Heart left ventricle (tissue), 16 donors: ENCODE data around the gene PPRC1. TPM values are rescaled to one million over a fixed set of nuclear protein-coding genes. Genes with fewer than 3 reads are reported as not detected.

Source experiments
- ATAC-seq, 4 donors: fragments of 200-7000 bp; cut with Tn5 transposase; one replicate each; pipeline ENCODE4 v1.9.1; 2020 to 2022; ENCODE audit warnings: moderate library complexity in 4 of 4, mild to moderate bottlenecking in 3 of 4, moderate number of reproducible peaks in 1 of 4
- DNase-seq, 5 donors: peaks; one replicate each; pipeline ENCODE4 v3.0.0-alpha.2; 2020
- H3K27ac ChIP-seq, 12 donors: fragments of 200-600 bp; sonication (generic) in 4 of 12; one replicate each; pipeline versions ENCODE4 v1.5.0 to v1.8.0; 2016 to 2022; ENCODE audit warnings: mild to moderate bottlenecking in 2 of 12
- H3K27me3 ChIP-seq, 9 donors: fragments of 200-600 bp; sonication (generic) in 2 of 9; one replicate each; pipeline versions ENCODE4 v1.5.1 to v1.8.0; 2016 to 2022; ENCODE audit warnings: mild to moderate bottlenecking in 3 of 9
- H3K36me3 ChIP-seq, 9 donors: fragments of 200-600 bp; sonication (generic) in 2 of 9; one replicate each; pipeline versions ENCODE4 v1.5.0 to v1.8.0; 2018 to 2022; ENCODE audit warnings: mild to moderate bottlenecking in 2 of 9
- H3K4me1 ChIP-seq, 12 donors: fragments of 200-600 bp; sonication (generic) in 4 of 12; one replicate each; pipeline versions ENCODE4 v1.5.0 to v1.8.0; 2016 to 2022; ENCODE audit warnings: mild to moderate bottlenecking in 3 of 12
- H3K4me3 ChIP-seq, 12 donors: fragments of 200-600 bp; sonication (generic) in 4 of 12; one replicate each; pipeline versions ENCODE4 v1.5.0 to v1.8.0; 2017 to 2022; ENCODE audit warnings: mild to moderate bottlenecking in 9 of 12, moderate library complexity in 4 of 12
- H3K9me3 ChIP-seq, 12 donors: fragments of 200-600 bp; sonication (generic) in 4 of 12; one replicate each; pipeline versions ENCODE4 v1.5.0 to v1.8.0; 2016 to 2022; ENCODE audit warnings: mild to moderate bottlenecking in 1 of 12
- POLR2A ChIP-seq, 2 donors: fragments of 450-650 bp; IDR thresholded peaks; one replicate each; pipeline ENCODE4 v1.6.1; 2017; ENCODE audit warnings: antibody characterized with exemption in 2 of 2, mild to moderate bottlenecking in 2 of 2, moderate library complexity in 2 of 2
- WGBS, 4 donors: extraction: QIAGEN DNeasy Blood & Tissue Kit in 2 of 4; methylation state at CpG; one replicate each; pipeline versions ENCODE4 v1.1.5 to v1.1.7; 2013 to 2018; 5-methylcytosine and 5-hydroxymethylcytosine counted together
- intact Hi-C, 10 donors: fragments of 100-400 bp; cut with DNase I; formaldehyde crosslinking; loops; one replicate each; pipeline versions ENCODE4 v1.11.1 to v1.14.2; 2022
- long read RNA-seq, 3 donors: library from polyadenylated mRNA; unstranded; transcript quantifications; one replicate each; pipeline ENCODE4 v2.0.0, GENCODE V29; 2020 to 2021
- polyA plus RNA-seq, 2 donors: library from polyadenylated mRNA; stranded (reverse); fragments of 200-250 nt; gene quantifications; one replicate each; pipeline ENCODE4 v1.2.3, GENCODE V29; 2013
- total RNA-seq, 9 donors: library from RNA; depleted of rRNA in 2 of 9; stranded (reverse); fragments of >200 nt in 2 of 9; fragmentation: NEBNext Ultra II Directional in 3 of 9; extraction: Animal tissue kit (Norgen Biotek cat#: 25700) in 3 of 9; gene quantifications; one replicate each; pipeline versions ENCODE4 v1.1.0 to v1.2.4, GENCODE V29; 2016 to 2023
- TF ChIP-seq, protein P1 (sequence below), 12 donors: fragments of 200-600 bp; sonication (generic) in 4 of 12; IDR thresholded peaks; one replicate each; pipeline versions ENCODE4 v1.5.0 to v1.8.0; 2018 to 2022; ENCODE audit warnings: antibody characterized with exemption in 12 of 12, mild to moderate bottlenecking in 5 of 12
- donor health status: ischemic (EF 13 %, LVEDD 7.1; RV severe dilation, severe dysfunction).
- donor health status: healthy with polysubstance abuse.
- donor health status: DM: no; HTN: yes; CAD: no.
- donor health status: DM: no; HTN: no; CAD: no.
- donor health status: ischemic (EF 25% LVEDD 6.9; RV normal size, moderate dysfunction).
- donor health status: ischemic (EF 25% LVEDD 5.7; RV mildly dilated, moderate dysfunction).
- donor health status: healthy.
- donor health status: DM: yes; HTN: yes; CAD: no.
- donor health status: ischemic (EF 35%, LVEDD 5.7; RV mildly dilated, moderate dysfunction).
- donor health status: nonischemic (EF 11% LVEDD 7.7; RV severe dilation, severe dysfunction).
- donor health status: DM: yes; HTN: yes; CAD: no.
- donor health status: PGD.
- donor health status: ischemic (EF 29% LVEDD 5.4; RV normal size, mild dysfunction).
- donor health status: nonischemic (EF 23%, LVEDD 6.1; RV moderate dilation, normal function).

PPRC1 gene, protein sequence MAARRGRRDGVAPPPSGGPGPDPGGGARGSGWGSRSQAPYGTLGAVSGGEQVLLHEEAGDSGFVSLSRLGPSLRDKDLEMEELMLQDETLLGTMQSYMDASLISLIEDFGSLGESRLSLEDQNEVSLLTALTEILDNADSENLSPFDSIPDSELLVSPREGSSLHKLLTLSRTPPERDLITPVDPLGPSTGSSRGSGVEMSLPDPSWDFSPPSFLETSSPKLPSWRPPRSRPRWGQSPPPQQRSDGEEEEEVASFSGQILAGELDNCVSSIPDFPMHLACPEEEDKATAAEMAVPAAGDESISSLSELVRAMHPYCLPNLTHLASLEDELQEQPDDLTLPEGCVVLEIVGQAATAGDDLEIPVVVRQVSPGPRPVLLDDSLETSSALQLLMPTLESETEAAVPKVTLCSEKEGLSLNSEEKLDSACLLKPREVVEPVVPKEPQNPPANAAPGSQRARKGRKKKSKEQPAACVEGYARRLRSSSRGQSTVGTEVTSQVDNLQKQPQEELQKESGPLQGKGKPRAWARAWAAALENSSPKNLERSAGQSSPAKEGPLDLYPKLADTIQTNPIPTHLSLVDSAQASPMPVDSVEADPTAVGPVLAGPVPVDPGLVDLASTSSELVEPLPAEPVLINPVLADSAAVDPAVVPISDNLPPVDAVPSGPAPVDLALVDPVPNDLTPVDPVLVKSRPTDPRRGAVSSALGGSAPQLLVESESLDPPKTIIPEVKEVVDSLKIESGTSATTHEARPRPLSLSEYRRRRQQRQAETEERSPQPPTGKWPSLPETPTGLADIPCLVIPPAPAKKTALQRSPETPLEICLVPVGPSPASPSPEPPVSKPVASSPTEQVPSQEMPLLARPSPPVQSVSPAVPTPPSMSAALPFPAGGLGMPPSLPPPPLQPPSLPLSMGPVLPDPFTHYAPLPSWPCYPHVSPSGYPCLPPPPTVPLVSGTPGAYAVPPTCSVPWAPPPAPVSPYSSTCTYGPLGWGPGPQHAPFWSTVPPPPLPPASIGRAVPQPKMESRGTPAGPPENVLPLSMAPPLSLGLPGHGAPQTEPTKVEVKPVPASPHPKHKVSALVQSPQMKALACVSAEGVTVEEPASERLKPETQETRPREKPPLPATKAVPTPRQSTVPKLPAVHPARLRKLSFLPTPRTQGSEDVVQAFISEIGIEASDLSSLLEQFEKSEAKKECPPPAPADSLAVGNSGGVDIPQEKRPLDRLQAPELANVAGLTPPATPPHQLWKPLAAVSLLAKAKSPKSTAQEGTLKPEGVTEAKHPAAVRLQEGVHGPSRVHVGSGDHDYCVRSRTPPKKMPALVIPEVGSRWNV (N-terminal part only)
- total RNA-seq = 10 to 100 TPM in 8 of 9 donors, 1 to 10 TPM in 1; 10.0 to 21.5 (median 14.9) TPM
- 10 to 100 TPM; 10.7 to 17.9 TPM for polyA plus RNA-seq
- long read RNA-seq, donor 1, partial matches to known transcripts = 2 of 3 reads
- long read RNA-seq, donor 1, other reads (novel, unspliced or antisense) = 1 of 3 reads
- long read RNA-seq, donor 2, full-length matches to known transcripts = 3 of 12 reads
- long read RNA-seq, donor 2, partial matches to known transcripts = 7 of 12 reads
- long read RNA-seq, donor 2, other reads (novel, unspliced or antisense) = 2 of 12 reads
- long read RNA-seq, donor 3, partial matches to known transcripts = 5 of 7 reads
- long read RNA-seq, donor 3, other reads (novel, unspliced or antisense) = 0 of 7 reads

DNA sequence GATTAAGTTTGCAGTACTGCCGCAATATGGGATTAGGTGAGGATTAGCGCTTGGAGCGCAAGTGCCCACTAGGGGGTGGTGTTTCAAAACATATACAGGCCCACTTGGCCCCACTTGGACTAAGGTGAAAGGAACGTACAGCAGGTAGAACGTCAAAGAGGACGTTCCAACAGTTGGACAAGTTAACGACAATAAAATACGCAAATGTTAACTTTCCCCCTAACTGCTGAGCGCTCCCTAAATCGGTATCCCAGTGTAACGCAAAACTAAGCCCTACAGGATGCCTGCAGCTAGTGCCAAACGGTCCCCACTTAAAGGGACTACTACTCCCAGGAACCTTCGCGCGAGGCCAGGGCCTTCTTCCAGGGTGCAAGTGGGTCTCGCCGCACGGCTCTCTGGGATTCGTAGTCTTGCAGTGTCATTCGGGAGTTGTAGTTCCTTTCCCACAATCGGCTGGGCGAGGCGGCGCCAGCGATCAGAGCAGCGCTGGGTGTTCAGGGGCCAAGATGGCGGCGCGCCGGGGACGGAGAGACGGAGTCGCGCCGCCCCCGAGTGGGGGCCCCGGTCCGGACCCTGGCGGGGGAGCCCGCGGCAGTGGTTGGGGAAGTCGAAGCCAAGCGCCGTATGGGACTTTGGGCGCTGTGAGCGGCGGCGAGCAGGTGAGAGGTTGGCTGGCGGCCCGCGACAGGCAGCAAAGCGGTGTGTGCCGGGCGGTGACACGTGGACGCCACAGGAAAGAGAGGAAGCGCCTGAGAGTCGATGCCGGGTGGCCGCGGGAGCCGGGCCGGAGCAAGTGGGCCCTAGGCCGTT, at the start of gene PPRC1:
Gene PPRC1 (plus strand): TSS at position 478 of the 810 bp plus-strand sequence. CDS start 29 bp downstream, at position 507.
- TF ChIP-seq, protein P1, sequence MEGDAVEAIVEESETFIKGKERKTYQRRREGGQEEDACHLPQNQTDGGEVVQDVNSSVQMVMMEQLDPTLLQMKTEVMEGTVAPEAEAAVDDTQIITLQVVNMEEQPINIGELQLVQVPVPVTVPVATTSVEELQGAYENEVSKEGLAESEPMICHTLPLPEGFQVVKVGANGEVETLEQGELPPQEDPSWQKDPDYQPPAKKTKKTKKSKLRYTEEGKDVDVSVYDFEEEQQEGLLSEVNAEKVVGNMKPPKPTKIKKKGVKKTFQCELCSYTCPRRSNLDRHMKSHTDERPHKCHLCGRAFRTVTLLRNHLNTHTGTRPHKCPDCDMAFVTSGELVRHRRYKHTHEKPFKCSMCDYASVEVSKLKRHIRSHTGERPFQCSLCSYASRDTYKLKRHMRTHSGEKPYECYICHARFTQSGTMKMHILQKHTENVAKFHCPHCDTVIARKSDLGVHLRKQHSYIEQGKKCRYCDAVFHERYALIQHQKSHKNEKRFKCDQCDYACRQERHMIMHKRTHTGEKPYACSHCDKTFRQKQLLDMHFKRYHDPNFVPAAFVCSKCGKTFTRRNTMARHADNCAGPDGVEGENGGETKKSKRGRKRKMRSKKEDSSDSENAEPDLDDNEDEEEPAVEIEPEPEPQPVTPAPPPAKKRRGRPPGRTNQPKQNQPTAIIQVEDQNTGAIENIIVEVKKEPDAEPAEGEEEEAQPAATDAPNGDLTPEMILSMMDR (IDR thresholded peaks at IDR 0.05) = peak; percentile 87 to 97 (median 92)
- peak in 1 of 2 donors; percentile 77 for TF ChIP-seq POLR2A (IDR thresholded peaks at IDR 0.05)
- Histone ChIP-seq H3K4me3 (peak within 1 kb of the TSS; percentile 67 to 99 (median 87)), H3K27me3 (no peaks in the 10 kb centered on the region), H3K9me3 (no peaks in the 10 kb centered on the region), H3K4me1 (peaks cover 0 to 42% (median 32%) of the 10 kb centered on the region in 12 donors), H3K27ac (peak within 1 kb of the TSS; percentile 75 to 99 (median 96)), H3K36me3 (peaks cover 0 to 5% (median 1%) of the 10 kb centered on the region in 9 donors)
- intact Hi-C loops = loop anchor here in 6 of 10 donors (1.0 to 2.0 kb wide), 3 partner anchors 18 to 20 kb away; partner anchors contain the start of gene NOLC1 (in 5 of the 6)
- peak; percentile 98 to 100 (median 99) for DNase-seq
- peak; percentile 93 to 97 (median 96) for ATAC-seq
- 0 to 1% (median 1%) methylated on average over 42 to 64 of the region's 64 CpGs for WGBS, 4 donors

DNA sequence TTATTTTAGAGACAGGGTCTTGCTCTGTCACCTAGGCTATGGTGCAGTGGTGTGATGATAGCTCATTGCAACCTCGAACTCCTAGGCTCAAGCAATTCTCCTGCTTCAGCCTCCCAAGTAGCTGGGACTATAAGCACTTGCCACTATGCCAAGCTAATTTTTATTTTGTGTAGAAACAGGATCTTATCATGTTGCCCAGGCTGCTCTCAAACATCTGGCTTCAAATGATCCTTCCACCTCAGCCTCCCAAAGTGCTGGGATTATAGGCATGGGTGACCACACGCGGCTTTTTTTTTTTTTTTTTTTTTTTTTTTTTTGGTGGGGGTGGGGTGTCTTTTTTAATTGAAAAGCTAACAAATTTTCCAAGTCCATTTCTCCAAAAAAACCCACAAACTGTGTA, 49.3 kb upstream of the PPRC1 start:
- Histone ChIP-seq H3K4me3 (no peak overlapping the region), H3K27me3 (no peaks in the 10 kb centered on the region), H3K9me3 (no peaks in the 10 kb centered on the region), H3K27ac (no peak overlapping the region), H3K4me1 (no peaks in the 10 kb centered on the region), H3K36me3 (no peaks in the 10 kb centered on the region)
- TF ChIP-seq, protein P1 (IDR thresholded peaks at IDR 0.05) = no peak
- TF ChIP-seq POLR2A (IDR thresholded peaks at IDR 0.05) = no peak
- ATAC-seq (no peak), DNase-seq (no peak)
- 86 to 92% (median 90%) methylated on average over 3 of the region's 3 CpGs for WGBS, 4 donors
- intact Hi-C loops = no loop called here

DNA sequence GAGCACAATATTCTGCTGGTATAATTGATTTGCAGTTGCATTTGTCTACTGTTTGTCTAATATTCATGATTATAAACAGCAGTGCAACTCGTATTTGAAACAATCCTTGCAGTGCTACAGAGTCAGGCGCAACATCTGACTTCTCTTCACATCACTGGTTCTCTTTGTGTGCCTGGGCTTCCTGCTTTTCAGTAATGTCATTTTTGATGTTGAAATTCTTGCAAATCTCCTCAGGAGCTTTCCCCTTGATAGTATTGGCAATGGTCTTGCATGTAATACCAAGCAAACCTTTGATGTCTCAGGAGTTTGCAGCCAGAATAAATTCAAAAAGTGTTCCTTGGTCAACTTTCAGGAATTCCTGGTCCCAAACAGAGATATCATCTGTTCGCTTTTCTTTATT, 47.5 kb upstream of the PPRC1 start:
- no peak overlapping the region for H3K27ac ChIP-seq
- H3K36me3 ChIP-seq = no peaks in the 10 kb centered on the region
- no peak overlapping the region for H3K4me3 ChIP-seq
- intact Hi-C loops = no loop called here
- DNase-seq (no peak), ATAC-seq (no peak)
- 94 to 95% (median 94%) methylated on average over 3 of the region's 3 CpGs for WGBS, 4 donors
- peaks cover 0 to 4% (median 0%) of the 10 kb centered on the region in 12 donors for H3K4me1 ChIP-seq
- no peaks in the 10 kb centered on the region for H3K9me3 ChIP-seq
- no peaks in the 10 kb centered on the region for H3K27me3 ChIP-seq
- no peak for TF ChIP-seq POLR2A (IDR thresholded peaks at IDR 0.05)
- TF ChIP-seq, protein P1 (IDR thresholded peaks at IDR 0.05) = no peak
